SK-N-SH treated with all-trans-retinoic acid at 6 μM for 48 hours (cell line): ENCODE measurements around the gene KCNC3.

Experiments used
- ATAC-seq: fragments of 200-7000 bp; cut with Tn5 transposase; 3 replicates; pipeline ENCODE4 v1.9.1; 2020; ENCODE audit warnings: mild to moderate bottlenecking, moderate library complexity
- ARNTL ChIP-seq: fragments of 450-650 bp; formaldehyde crosslinking; IDR thresholded peaks from 2 replicates; pipeline ENCODE4 v1.5.0; 2020; ENCODE audit warnings: low read depth, mild to moderate bottlenecking, moderate library complexity, borderline replicate concordance
- CSDC2 ChIP-seq: fragments of 250-450 bp; sonication (Bioruptor Pico); IDR thresholded peaks from 2 replicates; pipeline ENCODE4 v1.5.0; 2020; ENCODE audit warnings: mild to moderate bottlenecking, moderate library complexity
- ESRRG ChIP-seq: fragments of 250-450 bp; sonication (Bioruptor Pico); IDR thresholded peaks from 2 replicates; pipeline ENCODE4 v1.6.1; 2021; ENCODE audit warnings: mild to moderate bottlenecking
- GLIS3 ChIP-seq: fragments of 250-450 bp; sonication (Bioruptor Pico); IDR thresholded peaks from 2 replicates; pipeline ENCODE4 v1.5.0; 2020; ENCODE audit warnings: mild to moderate bottlenecking, moderate library complexity
- ISL1 ChIP-seq: fragments of 250-450 bp; sonication (Bioruptor Pico); IDR thresholded peaks from 2 replicates; pipeline ENCODE4 v2.1.2; 2022; ENCODE audit warnings: mild to moderate bottlenecking, moderate library complexity
- OSR1 ChIP-seq: fragments of 250-450 bp; sonication (Bioruptor Pico); IDR thresholded peaks from 2 replicates; pipeline ENCODE4 v1.8.0; 2022; ENCODE audit warnings: moderate library complexity, mild to moderate bottlenecking, inconsistent platforms
- PPARA ChIP-seq: fragments of 250-450 bp; sonication (Bioruptor Pico); IDR thresholded peaks from 2 replicates; pipeline ENCODE4 v1.5.0; 2020; ENCODE audit warnings: mild to moderate bottlenecking, borderline replicate concordance
- RARB ChIP-seq: fragments of 250-450 bp; sonication (Bioruptor Pico); IDR thresholded peaks from 2 replicates; pipeline ENCODE4 v1.8.0; 2021; ENCODE audit warnings: mild to moderate bottlenecking, moderate library complexity
- SNAI2 ChIP-seq: fragments of 250-450 bp; sonication (Bioruptor Pico); IDR thresholded peaks from 2 replicates; pipeline ENCODE4 v1.5.0; 2020; ENCODE audit warnings: mild to moderate bottlenecking, moderate library complexity
- TCF4 ChIP-seq: fragments of 250-450 bp; sonication (Bioruptor Pico); IDR thresholded peaks from 2 replicates; pipeline ENCODE4 v1.8.0; 2021; ENCODE audit warnings: mild to moderate bottlenecking, moderate library complexity, borderline replicate concordance
- TOX ChIP-seq: fragments of 250-450 bp; sonication (Bioruptor Pico); IDR thresholded peaks from 2 replicates; pipeline ENCODE4 v1.8.0; 2021; ENCODE audit warnings: mild to moderate bottlenecking, moderate library complexity, borderline replicate concordance
- ZC3H10 ChIP-seq: fragments of 250-450 bp; sonication (Bioruptor Pico); IDR thresholded peaks from 2 replicates; pipeline ENCODE4 v1.5.1; 2021; ENCODE audit warnings: mild to moderate bottlenecking, moderate library complexity
- ZFP3 ChIP-seq: fragments of 250-450 bp; sonication (Bioruptor Pico); IDR thresholded peaks from 2 replicates; pipeline ENCODE4 v1.5.0; 2020; ENCODE audit warnings: mild to moderate bottlenecking, moderate library complexity
- ZFP30 ChIP-seq: fragments of 450-650 bp; formaldehyde crosslinking; IDR thresholded peaks from 2 replicates; pipeline ENCODE4 v1.5.0; 2022; ENCODE audit warnings: mild to moderate bottlenecking, moderate library complexity
- ZNF565 ChIP-seq: fragments of 450-650 bp; formaldehyde crosslinking; conservative IDR thresholded peaks from 2 replicates; pipeline ENCODE4 v1.5.0; 2020; ENCODE audit warnings: low read depth, mild to moderate bottlenecking, moderate library complexity
- ZNF70 ChIP-seq: fragments of 450-650 bp; formaldehyde crosslinking; IDR thresholded peaks from 2 replicates; pipeline ENCODE4 v1.5.0; 2020; ENCODE audit warnings: mild to moderate bottlenecking, moderate library complexity
- ZNF8 ChIP-seq: fragments of 450-650 bp; formaldehyde crosslinking; IDR thresholded peaks from 2 replicates; pipeline ENCODE4 v1.5.0; 2020; ENCODE audit warnings: mild to moderate bottlenecking, moderate library complexity
- TF ChIP-seq, protein P1 (sequence below): fragments of 250-450 bp; sonication (Bioruptor Pico); IDR thresholded peaks from 2 replicates; pipeline ENCODE4 v1.5.1; 2020; ENCODE audit warnings: low read depth, mild to moderate bottlenecking, moderate library complexity
- TF ChIP-seq, protein P2 (sequence below): fragments of 250-450 bp; sonication (Bioruptor Pico); IDR thresholded peaks from 2 replicates; pipeline ENCODE4 v1.5.1; 2021; ENCODE audit warnings: mild to moderate bottlenecking, moderate library complexity
- TF ChIP-seq, protein P3 (sequence below): fragments of 250-450 bp; sonication (Bioruptor Pico); IDR thresholded peaks from 2 replicates; pipeline ENCODE4 v1.8.0; 2020; ENCODE audit warnings: mild to moderate bottlenecking, moderate library complexity, borderline replicate concordance
- TF ChIP-seq, protein P4 (sequence below): fragments of 250-450 bp; sonication (Bioruptor Pico); IDR thresholded peaks from 2 replicates; pipeline ENCODE4 v1.8.0; 2021; ENCODE audit warnings: low read depth, mild to moderate bottlenecking, moderate library complexity, borderline replicate concordance
- TF ChIP-seq, protein P5 (sequence below): fragments of 250-450 bp; sonication (Bioruptor Pico); IDR thresholded peaks from 2 replicates; pipeline ENCODE4 v1.5.0; 2020; ENCODE audit warnings: mild to moderate bottlenecking, moderate library complexity

KCNC3 gene

DNA sequence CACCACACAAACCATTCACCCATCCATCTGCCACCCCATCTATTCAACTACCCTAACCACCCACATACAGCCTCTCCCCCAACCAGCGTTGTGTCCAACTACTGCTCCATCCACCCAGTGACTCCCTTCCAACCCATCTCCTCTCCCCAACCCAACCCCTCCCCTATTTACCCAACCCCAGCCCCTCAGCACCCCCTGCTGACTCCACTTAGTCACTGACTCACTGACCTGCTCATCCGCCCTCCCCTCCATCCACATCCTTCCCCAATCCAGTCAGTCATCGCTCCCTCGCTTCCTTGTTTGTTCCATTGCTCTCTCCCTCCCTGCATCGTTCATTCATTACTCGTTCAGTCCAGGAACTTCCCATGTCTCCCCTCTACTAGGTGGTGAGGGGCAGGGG, 39.2 kb downstream of the KCNC3 start:
- no peak for ATAC-seq
- TF ChIP-seq ISL1 (CRISPR knock-in tag) (no peak), OSR1 (CRISPR knock-in tag) (no peak), ZNF8 (no peak), ZFP30 (CRISPR knock-in tag) (no peak)
- TF ChIP-seq, all 23 proteins: peak for 0

DNA sequence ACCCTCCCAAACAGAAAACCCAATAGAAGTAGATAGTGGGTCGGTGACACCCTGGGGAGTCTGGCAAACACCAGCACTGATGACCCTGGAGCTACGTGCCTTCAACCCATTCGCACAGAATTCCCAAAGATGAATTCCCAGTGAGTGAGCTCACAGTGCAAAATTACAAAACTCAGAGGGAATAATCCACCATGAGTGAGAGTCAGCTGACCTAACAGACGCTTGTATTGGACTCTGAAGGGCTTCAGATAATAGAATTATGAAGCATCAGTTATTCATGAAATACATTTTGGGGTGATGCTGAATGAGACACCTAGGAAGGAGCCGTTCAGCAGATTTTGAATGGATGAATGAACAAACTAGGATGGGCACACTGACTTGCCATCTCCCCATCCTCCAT, 40.2 kb downstream of the KCNC3 start:
- TF ChIP-seq, protein P1, sequence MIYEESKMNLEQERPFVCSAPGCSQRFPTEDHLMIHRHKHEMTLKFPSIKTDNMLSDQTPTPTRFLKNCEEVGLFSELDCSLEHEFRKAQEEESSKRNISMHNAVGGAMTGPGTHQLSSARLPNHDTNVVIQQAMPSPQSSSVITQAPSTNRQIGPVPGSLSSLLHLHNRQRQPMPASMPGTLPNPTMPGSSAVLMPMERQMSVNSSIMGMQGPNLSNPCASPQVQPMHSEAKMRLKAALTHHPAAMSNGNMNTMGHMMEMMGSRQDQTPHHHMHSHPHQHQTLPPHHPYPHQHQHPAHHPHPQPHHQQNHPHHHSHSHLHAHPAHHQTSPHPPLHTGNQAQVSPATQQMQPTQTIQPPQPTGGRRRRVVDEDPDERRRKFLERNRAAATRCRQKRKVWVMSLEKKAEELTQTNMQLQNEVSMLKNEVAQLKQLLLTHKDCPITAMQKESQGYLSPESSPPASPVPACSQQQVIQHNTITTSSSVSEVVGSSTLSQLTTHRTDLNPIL, result no peak
- TF ChIP-seq ZFP30 (CRISPR knock-in tag), result no peak
- no peak for TF ChIP-seq RARB
- no peak for TF ChIP-seq ZC3H10 (CRISPR knock-in tag)
- no peak for TF ChIP-seq ESRRG (CRISPR knock-in tag)
- no peak for TF ChIP-seq PPARA (CRISPR knock-in tag)
- TF ChIP-seq, protein P2, sequence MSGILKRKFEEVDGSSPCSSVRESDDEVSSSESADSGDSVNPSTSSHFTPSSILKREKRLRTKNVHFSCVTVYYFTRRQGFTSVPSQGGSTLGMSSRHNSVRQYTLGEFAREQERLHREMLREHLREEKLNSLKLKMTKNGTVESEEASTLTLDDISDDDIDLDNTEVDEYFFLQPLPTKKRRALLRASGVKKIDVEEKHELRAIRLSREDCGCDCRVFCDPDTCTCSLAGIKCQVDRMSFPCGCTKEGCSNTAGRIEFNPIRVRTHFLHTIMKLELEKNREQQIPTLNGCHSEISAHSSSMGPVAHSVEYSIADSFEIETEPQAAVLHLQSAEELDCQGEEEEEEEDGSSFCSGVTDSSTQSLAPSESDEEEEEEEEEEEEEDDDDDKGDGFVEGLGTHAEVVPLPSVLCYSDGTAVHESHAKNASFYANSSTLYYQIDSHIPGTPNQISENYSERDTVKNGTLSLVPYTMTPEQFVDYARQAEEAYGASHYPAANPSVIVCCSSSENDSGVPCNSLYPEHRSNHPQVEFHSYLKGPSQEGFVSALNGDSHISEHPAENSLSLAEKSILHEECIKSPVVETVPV, result no peak
- TF ChIP-seq ZNF565 (CRISPR knock-in tag), result no peak
- no peak for TF ChIP-seq CSDC2
- no peak for TF ChIP-seq ARNTL (CRISPR knock-in tag)
- TF ChIP-seq SNAI2 (CRISPR knock-in tag), result no peak
- no peak for TF ChIP-seq TCF4 (CRISPR knock-in tag)
- TF ChIP-seq GLIS3 (CRISPR knock-in tag), result no peak
- no peak for TF ChIP-seq OSR1 (CRISPR knock-in tag)
- TF ChIP-seq, protein P3, sequence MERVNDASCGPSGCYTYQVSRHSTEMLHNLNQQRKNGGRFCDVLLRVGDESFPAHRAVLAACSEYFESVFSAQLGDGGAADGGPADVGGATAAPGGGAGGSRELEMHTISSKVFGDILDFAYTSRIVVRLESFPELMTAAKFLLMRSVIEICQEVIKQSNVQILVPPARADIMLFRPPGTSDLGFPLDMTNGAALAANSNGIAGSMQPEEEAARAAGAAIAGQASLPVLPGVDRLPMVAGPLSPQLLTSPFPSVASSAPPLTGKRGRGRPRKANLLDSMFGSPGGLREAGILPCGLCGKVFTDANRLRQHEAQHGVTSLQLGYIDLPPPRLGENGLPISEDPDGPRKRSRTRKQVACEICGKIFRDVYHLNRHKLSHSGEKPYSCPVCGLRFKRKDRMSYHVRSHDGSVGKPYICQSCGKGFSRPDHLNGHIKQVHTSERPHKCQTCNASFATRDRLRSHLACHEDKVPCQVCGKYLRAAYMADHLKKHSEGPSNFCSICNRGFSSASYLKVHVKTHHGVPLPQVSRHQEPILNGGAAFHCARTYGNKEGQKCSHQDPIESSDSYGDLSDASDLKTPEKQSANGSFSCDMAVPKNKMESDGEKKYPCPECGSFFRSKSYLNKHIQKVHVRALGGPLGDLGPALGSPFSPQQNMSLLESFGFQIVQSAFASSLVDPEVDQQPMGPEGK (CRISPR knock-in tag), result no peak
- TF ChIP-seq, protein P4, sequence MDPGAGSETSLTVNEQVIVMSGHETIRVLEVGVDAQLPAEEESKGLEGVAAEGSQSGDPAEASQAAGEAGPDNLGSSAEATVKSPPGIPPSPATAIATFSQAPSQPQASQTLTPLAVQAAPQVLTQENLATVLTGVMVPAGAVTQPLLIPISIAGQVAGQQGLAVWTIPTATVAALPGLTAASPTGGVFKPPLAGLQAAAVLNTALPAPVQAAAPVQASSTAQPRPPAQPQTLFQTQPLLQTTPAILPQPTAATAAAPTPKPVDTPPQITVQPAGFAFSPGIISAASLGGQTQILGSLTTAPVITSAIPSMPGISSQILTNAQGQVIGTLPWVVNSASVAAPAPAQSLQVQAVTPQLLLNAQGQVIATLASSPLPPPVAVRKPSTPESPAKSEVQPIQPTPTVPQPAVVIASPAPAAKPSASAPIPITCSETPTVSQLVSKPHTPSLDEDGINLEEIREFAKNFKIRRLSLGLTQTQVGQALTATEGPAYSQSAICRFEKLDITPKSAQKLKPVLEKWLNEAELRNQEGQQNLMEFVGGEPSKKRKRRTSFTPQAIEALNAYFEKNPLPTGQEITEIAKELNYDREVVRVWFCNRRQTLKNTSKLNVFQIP, result no peak
- no peak for TF ChIP-seq ZNF70
- TF ChIP-seq ZNF8, result no peak
- TF ChIP-seq TOX (CRISPR knock-in tag), result no peak
- ATAC-seq, result no peak

DNA sequence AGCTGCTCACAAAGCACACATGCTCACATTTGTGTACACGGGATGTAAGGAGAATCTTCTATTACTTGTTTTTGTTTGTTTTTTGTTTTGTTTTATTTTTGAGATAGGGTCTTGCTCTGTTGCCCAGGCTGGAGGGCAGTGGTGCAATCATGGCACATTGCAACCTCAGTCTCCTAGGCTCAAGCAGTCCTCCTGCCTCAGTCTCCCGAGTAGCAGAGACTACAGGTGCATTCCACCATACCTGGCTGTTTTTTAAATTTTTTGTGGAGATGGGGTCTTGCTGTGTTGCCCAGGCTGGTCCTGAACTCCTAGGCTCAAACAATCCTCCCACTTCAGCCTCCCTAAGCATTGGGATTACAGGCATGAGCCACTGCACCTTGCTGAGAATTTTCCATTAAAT, 41.8 kb downstream of the KCNC3 start:
- no peak for ATAC-seq
- TF ChIP-seq ZNF8 (no peak), ZFP30 (CRISPR knock-in tag) (no peak), SNAI2 (CRISPR knock-in tag) (no peak), ZFP3 (CRISPR knock-in tag) (no peak), ESRRG (CRISPR knock-in tag) (no peak)
- TF ChIP-seq, protein P4, result no peak
- TF ChIP-seq, protein P1, result no peak

DNA sequence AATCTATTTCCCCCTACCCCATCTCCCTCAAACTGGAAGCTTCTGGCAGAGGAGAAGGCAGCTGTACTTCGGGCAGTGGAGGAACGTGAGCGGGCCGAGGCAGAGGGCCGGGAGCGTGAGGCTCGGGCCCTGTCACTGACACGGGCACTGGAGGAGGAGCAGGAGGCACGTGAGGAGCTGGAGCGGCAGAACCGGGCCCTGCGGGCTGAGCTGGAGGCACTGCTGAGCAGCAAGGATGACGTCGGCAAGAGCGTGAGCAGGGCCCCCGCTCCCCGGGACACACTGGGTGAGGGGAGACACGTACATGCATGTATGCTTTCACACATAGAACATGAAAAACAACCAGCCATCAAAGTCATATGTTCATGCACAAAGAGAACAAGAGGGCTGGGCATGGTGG, 42.7 kb downstream of the KCNC3 start:
- TF ChIP-seq TOX (CRISPR knock-in tag) (no peak), ZFP3 (CRISPR knock-in tag) (no peak), ISL1 (CRISPR knock-in tag) (no peak), SNAI2 (CRISPR knock-in tag) (no peak)
- TF ChIP-seq, protein P5, sequence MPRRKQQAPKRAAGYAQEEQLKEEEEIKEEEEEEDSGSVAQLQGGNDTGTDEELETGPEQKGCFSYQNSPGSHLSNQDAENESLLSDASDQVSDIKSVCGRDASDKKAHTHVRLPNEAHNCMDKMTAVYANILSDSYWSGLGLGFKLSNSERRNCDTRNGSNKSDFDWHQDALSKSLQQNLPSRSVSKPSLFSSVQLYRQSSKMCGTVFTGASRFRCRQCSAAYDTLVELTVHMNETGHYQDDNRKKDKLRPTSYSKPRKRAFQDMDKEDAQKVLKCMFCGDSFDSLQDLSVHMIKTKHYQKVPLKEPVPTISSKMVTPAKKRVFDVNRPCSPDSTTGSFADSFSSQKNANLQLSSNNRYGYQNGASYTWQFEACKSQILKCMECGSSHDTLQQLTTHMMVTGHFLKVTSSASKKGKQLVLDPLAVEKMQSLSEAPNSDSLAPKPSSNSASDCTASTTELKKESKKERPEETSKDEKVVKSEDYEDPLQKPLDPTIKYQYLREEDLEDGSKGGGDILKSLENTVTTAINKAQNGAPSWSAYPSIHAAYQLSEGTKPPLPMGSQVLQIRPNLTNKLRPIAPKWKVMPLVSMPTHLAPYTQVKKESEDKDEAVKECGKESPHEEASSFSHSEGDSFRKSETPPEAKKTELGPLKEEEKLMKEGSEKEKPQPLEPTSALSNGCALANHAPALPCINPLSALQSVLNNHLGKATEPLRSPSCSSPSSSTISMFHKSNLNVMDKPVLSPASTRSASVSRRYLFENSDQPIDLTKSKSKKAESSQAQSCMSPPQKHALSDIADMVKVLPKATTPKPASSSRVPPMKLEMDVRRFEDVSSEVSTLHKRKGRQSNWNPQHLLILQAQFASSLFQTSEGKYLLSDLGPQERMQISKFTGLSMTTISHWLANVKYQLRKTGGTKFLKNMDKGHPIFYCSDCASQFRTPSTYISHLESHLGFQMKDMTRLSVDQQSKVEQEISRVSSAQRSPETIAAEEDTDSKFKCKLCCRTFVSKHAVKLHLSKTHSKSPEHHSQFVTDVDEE (CRISPR knock-in tag), result no peak
- ATAC-seq, result no peak
